Smooth muscle cell (in vitro differentiated cells): ENCODE data around the gene FBLN5. TPM values are rescaled to one million over a fixed set of nuclear protein-coding genes. Genes with fewer than 3 reads are reported as not detected.

Experiments
- DNase-seq: peaks from one replicate; lab custom pipeline; 2025; ENCODE audit not compliant: unreplicated experiment; lab: John Stamatoyannopoulos, UW
- H2AFZ ChIP-seq: fragments of 200-600 bp; sonication (generic); 2 replicates; pipeline ENCODE4 v1.6.0; 2016; ENCODE audit warnings: antibody characterized with exemption, low read depth, mild to moderate bottlenecking
- H3F3A ChIP-seq: fragments of 200-600 bp; sonication (generic); 2 replicates; pipeline ENCODE4 v1.6.0; 2017; ENCODE audit warnings: antibody characterized with exemption, low read depth
- H3K27ac ChIP-seq: fragments of 200-600 bp; sonication (generic); 2 replicates; pipeline ENCODE4 v1.5.1; 2016; ENCODE audit warnings: low read depth, mild to moderate bottlenecking
- H3K27me3 ChIP-seq: fragments of 200-600 bp; sonication (generic); 2 replicates; pipeline ENCODE4 v1.6.1; 2016; ENCODE audit warnings: low read depth, mild to moderate bottlenecking
- H3K36me3 ChIP-seq: fragments of 200-600 bp; sonication (generic); 2 replicates; pipeline ENCODE4 v1.5.1; 2016; ENCODE audit warnings: low read depth
- H3K4me1 ChIP-seq: fragments of 200-600 bp; sonication (generic); 2 replicates; pipeline ENCODE4 v1.5.1; 2016; ENCODE audit warnings: low read depth
- H3K4me2 ChIP-seq: fragments of 200-600 bp; sonication (generic); 2 replicates; pipeline ENCODE4 v1.6.0; 2016; ENCODE audit warnings: mild to moderate bottlenecking
- H3K4me3 ChIP-seq: fragments of 200-600 bp; sonication (generic); 2 replicates; pipeline ENCODE4 v1.5.1; 2016; ENCODE audit warnings: mild to moderate bottlenecking
- H3K79me2 ChIP-seq: fragments of 200-600 bp; sonication (generic); 2 replicates; pipeline ENCODE4 v1.6.0; 2016; ENCODE audit warnings: low read depth, mild to moderate bottlenecking
- H3K9ac ChIP-seq: fragments of 200-600 bp; sonication (generic); 2 replicates; pipeline ENCODE4 v1.6.0; 2016; ENCODE audit warnings: low read depth
- H3K9me3 ChIP-seq: fragments of 200-600 bp; sonication (generic); replicated peaks from 2 replicates; pipeline ENCODE4 v1.5.1; 2016; ENCODE audit warnings: low read depth
- H4K20me1 ChIP-seq: fragments of 200-600 bp; sonication (generic); 2 replicates; pipeline ENCODE4 v1.6.0; 2016; ENCODE audit warnings: low read depth
- CTCF ChIP-seq: fragments of 200-600 bp; sonication (generic); IDR thresholded peaks from 2 replicates; pipeline ENCODE4 v1.5.1; 2017; ENCODE audit warnings: borderline replicate concordance, mild to moderate bottlenecking, antibody characterized with exemption; ENCODE audit not compliant: insufficient read depth, poor library complexity, severe bottlenecking
- WGBS: methylation state at CpG from one replicate; pipeline ENCODE4 v1.1.7; 2016; ENCODE audit warnings: low lambda C conversion rate; 5-methylcytosine and 5-hydroxymethylcytosine counted together
- polyA plus RNA-seq: library from polyadenylated mRNA; unstranded; fragments of >200 nt; fragmentation: Nextera tagmentation; extraction: Ambion mirVana; gene quantifications from 2 replicates; pipeline ENCODE4 v1.2.1, GENCODE V29; 2016
- total RNA-seq: library from RNA; depleted of rRNA; stranded (reverse); fragments of >200 nt; gene quantifications from 2 replicates; pipeline ENCODE4 v1.2.3, GENCODE V29; 2014

The FBLN5 gene
- total RNA-seq, result 82.1 and 109 TPM in 2 replicates
- 104 and 154 TPM in 2 replicates for polyA plus RNA-seq

- H4K20me1 ChIP-seq, result no peaks in the 10 kb centered on the region
- H3K79me2 ChIP-seq, result no peaks in the 10 kb centered on the region
- no peak for TF ChIP-seq CTCF
- H3K4me3 ChIP-seq, result peak within 1 kb of the TSS; percentile 87
- H3K4me1 ChIP-seq, result peaks cover 6% of the 10 kb centered on the region
- H3K9me3 ChIP-seq, result no peaks in the 10 kb centered on the region
- H3K27me3 ChIP-seq, result no peaks in the 10 kb centered on the region
- H3K27ac ChIP-seq, result peak within 1 kb of the TSS; percentile 45
- peak; percentile 12 for DNase-seq
- H2AFZ ChIP-seq, result peak within 1 kb of the TSS; percentile 98
- H3K9ac ChIP-seq, result peak within 1 kb of the TSS; percentile 60
- H3K4me2 ChIP-seq, result peak within 1 kb of the TSS; percentile 95
- no peaks in the 10 kb centered on the region for H3K36me3 ChIP-seq
- no peaks in the 10 kb centered on the region for H3F3A ChIP-seq
- WGBS, result 2% methylated on average over 37 of the region's 54 CpGs
Measured at GRCh38 chr14:91947475-91948184, at the start of gene FBLN5. FBLN5 (minus strand) TSS chr14:91947694; CDS start chr14:91947229, 465 bp downstream.

- peaks cover 14% of the 10 kb centered on the region for H3F3A ChIP-seq
- no peaks in the 10 kb centered on the region for H3K4me1 ChIP-seq
- H3K27ac ChIP-seq, result peak overlapping the region; percentile 7
- WGBS, result 72% methylated on average over 2 of the region's 2 CpGs
- H3K9ac ChIP-seq, result no peak overlapping the region
- H3K27me3 ChIP-seq, result no peaks in the 10 kb centered on the region
- H3K79me2 ChIP-seq, result no peaks in the 10 kb centered on the region
- DNase-seq, result no peak
- H2AFZ ChIP-seq, result no peak overlapping the region
- TF ChIP-seq CTCF, result peak; percentile 58
- peaks cover 26% of the 10 kb centered on the region for H3K36me3 ChIP-seq
- peaks cover 23% of the 10 kb centered on the region for H4K20me1 ChIP-seq
- H3K4me2 ChIP-seq, result no peak overlapping the region
- H3K9me3 ChIP-seq, result no peaks in the 10 kb centered on the region
- H3K4me3 ChIP-seq, result no peak overlapping the region
Measured at GRCh38 chr14:91996948-91997371, 49.5 kb upstream of the FBLN5 start.

- Histone ChIP-seq H3K27ac (no peak overlapping the region), H3K9me3 (no peaks in the 10 kb centered on the region), H4K20me1 (peaks cover 13% of the 10 kb centered on the region), H3K27me3 (no peaks in the 10 kb centered on the region), H3K4me2 (no peak overlapping the region), H3K36me3 (peaks cover 24% of the 10 kb centered on the region), H3K4me1 (no peaks in the 10 kb centered on the region), H3K4me3 (no peak overlapping the region), H3K9ac (no peak overlapping the region), H3F3A (no peaks in the 10 kb centered on the region), H2AFZ (no peak overlapping the region), H3K79me2 (peaks cover 17% of the 10 kb centered on the region)
- TF ChIP-seq CTCF, result no peak
- DNase-seq, result no peak
- 99% methylated on average over 3 of the region's 3 CpGs for WGBS
Measured at GRCh38 chr14:91987192-91987591, 39.7 kb upstream of the FBLN5 start.
